SK-N-SH treated with all-trans-retinoic acid at 6 μM for 48 hours (cell line): Measurements from ENCODE around the gene ACE.

Experiments used
- ATAC-seq: fragments of 200-7000 bp; cut with Tn5 transposase; 3 replicates; pipeline ENCODE4 v1.9.1; 2020; ENCODE audit warnings: mild to moderate bottlenecking, moderate library complexity
- CSDC2 ChIP-seq: fragments of 250-450 bp; sonication (Bioruptor Pico); IDR thresholded peaks from 2 replicates; pipeline ENCODE4 v1.5.0; 2020; ENCODE audit warnings: mild to moderate bottlenecking, moderate library complexity
- GLIS3 ChIP-seq: fragments of 250-450 bp; sonication (Bioruptor Pico); IDR thresholded peaks from 2 replicates; pipeline ENCODE4 v1.5.0; 2020; ENCODE audit warnings: mild to moderate bottlenecking, moderate library complexity
- ISL1 ChIP-seq: fragments of 250-450 bp; sonication (Bioruptor Pico); IDR thresholded peaks from 2 replicates; pipeline ENCODE4 v2.1.2; 2022; ENCODE audit warnings: mild to moderate bottlenecking, moderate library complexity
- OSR1 ChIP-seq: fragments of 250-450 bp; sonication (Bioruptor Pico); IDR thresholded peaks from 2 replicates; pipeline ENCODE4 v1.8.0; 2022; ENCODE audit warnings: moderate library complexity, mild to moderate bottlenecking, inconsistent platforms
- PPARA ChIP-seq: fragments of 250-450 bp; sonication (Bioruptor Pico); IDR thresholded peaks from 2 replicates; pipeline ENCODE4 v1.5.0; 2020; ENCODE audit warnings: mild to moderate bottlenecking, borderline replicate concordance
- RARB ChIP-seq: fragments of 250-450 bp; sonication (Bioruptor Pico); IDR thresholded peaks from 2 replicates; pipeline ENCODE4 v1.8.0; 2021; ENCODE audit warnings: mild to moderate bottlenecking, moderate library complexity
- SNAI2 ChIP-seq: fragments of 250-450 bp; sonication (Bioruptor Pico); IDR thresholded peaks from 2 replicates; pipeline ENCODE4 v1.5.0; 2020; ENCODE audit warnings: mild to moderate bottlenecking, moderate library complexity
- TCF4 ChIP-seq: fragments of 250-450 bp; sonication (Bioruptor Pico); IDR thresholded peaks from 2 replicates; pipeline ENCODE4 v1.8.0; 2021; ENCODE audit warnings: mild to moderate bottlenecking, moderate library complexity, borderline replicate concordance
- TOX ChIP-seq: fragments of 250-450 bp; sonication (Bioruptor Pico); IDR thresholded peaks from 2 replicates; pipeline ENCODE4 v1.8.0; 2021; ENCODE audit warnings: mild to moderate bottlenecking, moderate library complexity, borderline replicate concordance
- ZC3H10 ChIP-seq: fragments of 250-450 bp; sonication (Bioruptor Pico); IDR thresholded peaks from 2 replicates; pipeline ENCODE4 v1.5.1; 2021; ENCODE audit warnings: mild to moderate bottlenecking, moderate library complexity
- TF ChIP-seq, protein P1 (sequence below): fragments of 250-450 bp; sonication (Bioruptor Pico); IDR thresholded peaks from 2 replicates; pipeline ENCODE4 v1.8.0; 2020; ENCODE audit warnings: mild to moderate bottlenecking, moderate library complexity, borderline replicate concordance
- TF ChIP-seq, protein P2 (sequence below): fragments of 250-450 bp; sonication (Bioruptor Pico); IDR thresholded peaks from 2 replicates; pipeline ENCODE4 v1.8.0; 2021; ENCODE audit warnings: low read depth, mild to moderate bottlenecking, moderate library complexity, borderline replicate concordance
- TF ChIP-seq, protein P3 (sequence below): fragments of 250-450 bp; sonication (Bioruptor Pico); IDR thresholded peaks from 2 replicates; pipeline ENCODE4 v1.5.1; 2020; ENCODE audit warnings: low read depth, mild to moderate bottlenecking, moderate library complexity
- TF ChIP-seq, protein P4 (sequence below): fragments of 250-450 bp; sonication (Bioruptor Pico); IDR thresholded peaks from 2 replicates; pipeline ENCODE4 v1.5.1; 2021; ENCODE audit warnings: mild to moderate bottlenecking, moderate library complexity

ACE gene

DNA sequence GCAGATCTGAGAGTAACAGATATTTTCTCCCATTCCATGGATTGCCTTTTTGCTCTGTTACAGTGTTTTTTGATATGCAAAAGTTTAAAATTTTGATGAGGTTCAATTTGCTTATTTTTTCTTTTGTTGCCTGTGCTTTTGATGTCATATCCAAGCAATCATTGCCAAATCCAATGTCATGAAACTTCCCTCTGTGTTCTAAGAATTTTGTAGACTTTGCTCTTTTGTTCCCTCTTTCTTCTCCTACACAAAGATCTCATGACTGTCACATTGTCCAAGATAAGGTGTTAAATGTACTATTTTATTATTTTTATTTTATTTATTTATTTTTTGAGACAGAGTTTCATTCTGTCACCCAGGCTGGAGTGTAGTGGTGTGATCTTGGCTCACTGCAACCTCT is 27.4 kb downstream of the ACE start (continued):
- TF ChIP-seq, protein P1, sequence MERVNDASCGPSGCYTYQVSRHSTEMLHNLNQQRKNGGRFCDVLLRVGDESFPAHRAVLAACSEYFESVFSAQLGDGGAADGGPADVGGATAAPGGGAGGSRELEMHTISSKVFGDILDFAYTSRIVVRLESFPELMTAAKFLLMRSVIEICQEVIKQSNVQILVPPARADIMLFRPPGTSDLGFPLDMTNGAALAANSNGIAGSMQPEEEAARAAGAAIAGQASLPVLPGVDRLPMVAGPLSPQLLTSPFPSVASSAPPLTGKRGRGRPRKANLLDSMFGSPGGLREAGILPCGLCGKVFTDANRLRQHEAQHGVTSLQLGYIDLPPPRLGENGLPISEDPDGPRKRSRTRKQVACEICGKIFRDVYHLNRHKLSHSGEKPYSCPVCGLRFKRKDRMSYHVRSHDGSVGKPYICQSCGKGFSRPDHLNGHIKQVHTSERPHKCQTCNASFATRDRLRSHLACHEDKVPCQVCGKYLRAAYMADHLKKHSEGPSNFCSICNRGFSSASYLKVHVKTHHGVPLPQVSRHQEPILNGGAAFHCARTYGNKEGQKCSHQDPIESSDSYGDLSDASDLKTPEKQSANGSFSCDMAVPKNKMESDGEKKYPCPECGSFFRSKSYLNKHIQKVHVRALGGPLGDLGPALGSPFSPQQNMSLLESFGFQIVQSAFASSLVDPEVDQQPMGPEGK (CRISPR knock-in tag) = no peak
- no peak for TF ChIP-seq ZC3H10 (CRISPR knock-in tag)

DNA sequence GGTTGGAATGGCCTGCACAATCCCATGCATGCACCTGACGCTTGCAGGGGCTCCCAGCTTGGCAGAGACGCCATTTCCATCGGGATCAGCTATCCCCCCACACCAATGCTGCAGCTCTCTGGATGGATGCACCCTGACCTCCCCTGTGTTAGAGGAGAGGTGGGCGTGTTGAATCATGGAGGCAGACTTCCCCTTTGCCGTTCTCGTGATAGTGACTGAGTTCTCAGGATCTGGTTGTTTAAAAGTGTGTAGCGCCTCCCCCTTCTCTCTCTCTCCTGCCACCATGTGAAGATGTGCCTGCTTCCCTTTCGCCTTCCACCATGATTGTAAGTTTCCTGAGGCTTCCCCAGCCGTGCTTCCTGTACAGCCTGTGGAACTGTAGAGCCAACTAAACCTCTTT is 28.5 kb downstream of the ACE start:
- TF ChIP-seq RARB (CRISPR knock-in tag) (no peak), PPARA (CRISPR knock-in tag) (no peak), OSR1 (CRISPR knock-in tag) (no peak), ISL1 (no peak), GLIS3 (no peak), CSDC2 (no peak), TOX (CRISPR knock-in tag) (no peak)
- TF ChIP-seq, protein P2, sequence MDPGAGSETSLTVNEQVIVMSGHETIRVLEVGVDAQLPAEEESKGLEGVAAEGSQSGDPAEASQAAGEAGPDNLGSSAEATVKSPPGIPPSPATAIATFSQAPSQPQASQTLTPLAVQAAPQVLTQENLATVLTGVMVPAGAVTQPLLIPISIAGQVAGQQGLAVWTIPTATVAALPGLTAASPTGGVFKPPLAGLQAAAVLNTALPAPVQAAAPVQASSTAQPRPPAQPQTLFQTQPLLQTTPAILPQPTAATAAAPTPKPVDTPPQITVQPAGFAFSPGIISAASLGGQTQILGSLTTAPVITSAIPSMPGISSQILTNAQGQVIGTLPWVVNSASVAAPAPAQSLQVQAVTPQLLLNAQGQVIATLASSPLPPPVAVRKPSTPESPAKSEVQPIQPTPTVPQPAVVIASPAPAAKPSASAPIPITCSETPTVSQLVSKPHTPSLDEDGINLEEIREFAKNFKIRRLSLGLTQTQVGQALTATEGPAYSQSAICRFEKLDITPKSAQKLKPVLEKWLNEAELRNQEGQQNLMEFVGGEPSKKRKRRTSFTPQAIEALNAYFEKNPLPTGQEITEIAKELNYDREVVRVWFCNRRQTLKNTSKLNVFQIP (CRISPR knock-in tag) = no peak
- TF ChIP-seq, protein P3, sequence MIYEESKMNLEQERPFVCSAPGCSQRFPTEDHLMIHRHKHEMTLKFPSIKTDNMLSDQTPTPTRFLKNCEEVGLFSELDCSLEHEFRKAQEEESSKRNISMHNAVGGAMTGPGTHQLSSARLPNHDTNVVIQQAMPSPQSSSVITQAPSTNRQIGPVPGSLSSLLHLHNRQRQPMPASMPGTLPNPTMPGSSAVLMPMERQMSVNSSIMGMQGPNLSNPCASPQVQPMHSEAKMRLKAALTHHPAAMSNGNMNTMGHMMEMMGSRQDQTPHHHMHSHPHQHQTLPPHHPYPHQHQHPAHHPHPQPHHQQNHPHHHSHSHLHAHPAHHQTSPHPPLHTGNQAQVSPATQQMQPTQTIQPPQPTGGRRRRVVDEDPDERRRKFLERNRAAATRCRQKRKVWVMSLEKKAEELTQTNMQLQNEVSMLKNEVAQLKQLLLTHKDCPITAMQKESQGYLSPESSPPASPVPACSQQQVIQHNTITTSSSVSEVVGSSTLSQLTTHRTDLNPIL (CRISPR knock-in tag) = no peak
- ATAC-seq = no peak

DNA sequence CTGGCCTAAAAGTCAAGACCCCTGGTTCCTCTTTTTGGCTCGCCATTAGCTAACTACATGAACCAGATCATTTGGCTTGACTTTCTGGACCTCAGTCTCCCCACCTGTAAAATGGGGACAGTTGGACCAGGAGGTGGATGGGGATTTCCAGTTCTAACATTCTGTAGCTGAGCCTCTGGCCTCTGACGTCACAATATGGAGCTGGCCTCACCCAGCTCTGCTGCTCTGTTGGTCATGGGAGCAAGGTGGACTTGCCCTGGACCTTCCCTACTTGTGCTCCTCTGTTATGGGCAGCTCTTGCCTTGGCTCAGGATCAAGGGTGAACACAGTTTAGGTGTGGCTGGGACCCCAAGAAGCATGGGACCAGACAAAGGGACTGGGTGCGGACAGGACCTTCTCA is 29.8 kb downstream of the ACE start:
- TF ChIP-seq, protein P2 (CRISPR knock-in tag) = no peak
- ATAC-seq = no peak

DNA sequence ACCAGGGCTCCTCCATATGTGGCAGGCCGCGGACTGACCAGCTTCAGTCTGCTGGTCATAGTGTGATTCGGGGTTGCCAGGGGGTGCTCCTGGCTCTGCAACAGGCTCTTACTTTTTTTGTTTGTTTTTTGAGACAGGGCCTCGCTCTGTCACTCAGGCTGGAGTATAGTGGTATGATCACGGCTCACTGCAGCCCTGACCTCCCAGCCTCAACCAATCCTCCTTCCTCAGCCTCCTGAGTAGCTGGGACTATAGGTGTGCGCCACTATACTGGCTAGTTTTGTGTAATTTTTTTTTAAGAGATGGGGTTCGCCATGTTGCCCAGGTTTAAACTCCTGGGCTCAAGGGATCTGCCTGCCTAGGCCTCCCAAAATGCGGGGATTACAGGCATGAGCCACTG is 34.5 kb downstream of the ACE start:
- no peak for ATAC-seq
- TF ChIP-seq SNAI2 (CRISPR knock-in tag) (no peak), TOX (CRISPR knock-in tag) (no peak), TCF4 (CRISPR knock-in tag) (no peak), RARB (CRISPR knock-in tag) (no peak)
- TF ChIP-seq, protein P1 (CRISPR knock-in tag) = no peak
- TF ChIP-seq, protein P2 (CRISPR knock-in tag) = no peak

DNA sequence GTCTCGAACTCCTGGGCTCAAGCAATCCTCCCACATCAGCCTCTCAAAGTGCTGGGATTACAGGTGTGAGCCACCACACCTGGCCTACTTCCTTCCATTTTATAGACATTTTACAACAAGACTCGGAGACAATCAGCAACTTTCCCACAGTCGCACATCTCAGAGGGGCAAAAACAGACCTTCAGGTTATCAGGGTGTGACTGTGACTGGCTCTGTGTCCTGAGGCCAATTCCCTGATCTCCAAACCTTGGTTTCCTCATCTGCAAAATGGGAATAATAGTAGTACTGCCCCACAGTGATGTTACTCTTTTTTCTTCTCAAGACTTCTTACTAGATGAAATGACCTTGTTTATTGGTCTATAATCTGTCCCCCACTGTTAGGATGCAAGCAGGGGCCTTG is 35.5 kb downstream of the ACE start:
- no peak for ATAC-seq

More for the DNA sequence above, 35.5 kb downstream of the ACE start:
- TF ChIP-seq, protein P4, sequence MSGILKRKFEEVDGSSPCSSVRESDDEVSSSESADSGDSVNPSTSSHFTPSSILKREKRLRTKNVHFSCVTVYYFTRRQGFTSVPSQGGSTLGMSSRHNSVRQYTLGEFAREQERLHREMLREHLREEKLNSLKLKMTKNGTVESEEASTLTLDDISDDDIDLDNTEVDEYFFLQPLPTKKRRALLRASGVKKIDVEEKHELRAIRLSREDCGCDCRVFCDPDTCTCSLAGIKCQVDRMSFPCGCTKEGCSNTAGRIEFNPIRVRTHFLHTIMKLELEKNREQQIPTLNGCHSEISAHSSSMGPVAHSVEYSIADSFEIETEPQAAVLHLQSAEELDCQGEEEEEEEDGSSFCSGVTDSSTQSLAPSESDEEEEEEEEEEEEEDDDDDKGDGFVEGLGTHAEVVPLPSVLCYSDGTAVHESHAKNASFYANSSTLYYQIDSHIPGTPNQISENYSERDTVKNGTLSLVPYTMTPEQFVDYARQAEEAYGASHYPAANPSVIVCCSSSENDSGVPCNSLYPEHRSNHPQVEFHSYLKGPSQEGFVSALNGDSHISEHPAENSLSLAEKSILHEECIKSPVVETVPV (CRISPR knock-in tag) = no peak
- TF ChIP-seq, all 23 proteins: peak for 0
